IMR-90 (cell line): ENCODE measurements around the gene IGF2R. TPM values are rescaled to one million over a fixed set of nuclear protein-coding genes. Genes with fewer than 3 reads are reported as not detected.

ENCODE experiments used
- ATAC-seq: fragments of 200-7000 bp; cut with Tn5 transposase; 2 replicates; pipeline ENCODE4 v1.9.1; 2020; ENCODE audit warnings: low read depth, mild to moderate bottlenecking, moderate library complexity
- BruUV-seq: library from RNA; stranded (reverse); fragments of 400-500 nt; replicated peaks from 2 replicates; lab custom pipeline; 2021; lab: Mats Ljungman, UMichigan
- CTCF ChIA-PET: fragments of 300-600 bp; formaldehyde crosslinking; extraction: SDS; loops from one replicate; lab custom pipeline; 2021; ENCODE audit warnings: antibody characterized with exemption; lab: Yijun Ruan, JAX
- POLR2A ChIA-PET: fragments of 300-600 bp; sonication (Branson Sonifier 250); formaldehyde crosslinking; loops from one replicate; lab custom pipeline; 2022; ENCODE audit warnings: antibody characterized with exemption; ENCODE audit not compliant: unreplicated experiment; lab: Charles Lee
- DNase-seq: peaks from one replicate; pipeline ENCODE4 v3.0.0; 2013
- H2AFZ ChIP-seq: replicated peaks from 2 replicates; pipeline ENCODE3; 2013; ENCODE audit warnings: low read length, mild to moderate bottlenecking; ENCODE audit not compliant: poor library complexity
- H2AK5ac ChIP-seq: 2 replicates; pipeline ENCODE4 v1.6.1; 2013; ENCODE audit warnings: low read depth, low read length, inconsistent platforms
- H2AK9ac ChIP-seq: replicated peaks from 2 replicates; pipeline ENCODE3; 2013; ENCODE audit warnings: mild to moderate bottlenecking, low read depth, low read length, moderate library complexity; ENCODE audit not compliant: poor library complexity
- H2BK120ac ChIP-seq: 2 replicates; pipeline ENCODE4 v1.6.1; 2013; ENCODE audit warnings: low read depth, low read length, inconsistent platforms
- H2BK15ac ChIP-seq: 3 replicates; pipeline ENCODE4 v1.6.1; 2013; ENCODE audit warnings: low read depth, low read length, inconsistent platforms
- H2BK20ac ChIP-seq: 2 replicates; pipeline ENCODE4 v1.6.1; 2013; ENCODE audit warnings: low read depth, mild to moderate bottlenecking, inconsistent platforms, low read length, moderate library complexity
- H2BK5ac ChIP-seq: 2 replicates; pipeline ENCODE4 v1.6.1; 2013; ENCODE audit warnings: mild to moderate bottlenecking, low read depth, low read length, inconsistent platforms; ENCODE audit not compliant: poor library complexity, severe bottlenecking
- H3K14ac ChIP-seq: replicated peaks from 2 replicates; pipeline ENCODE4 v1.6.1; 2013; ENCODE audit warnings: low read depth, low read length, inconsistent platforms
- H3K18ac ChIP-seq: 2 replicates; pipeline ENCODE4 v1.6.1; 2013; ENCODE audit warnings: low read depth, low read length, control low read depth
- H3K23ac ChIP-seq: 2 replicates; pipeline ENCODE4 v1.6.1; 2013; ENCODE audit warnings: low read depth, low read length, inconsistent platforms
- H3K27ac ChIP-seq: 2 replicates; pipeline ENCODE4 v1.5.1; 2013; ENCODE audit warnings: mild to moderate bottlenecking, control low read depth, low read length; ENCODE audit not compliant: insufficient read depth
- H3K27me3 ChIP-seq: 2 replicates; pipeline ENCODE4 v1.6.1; 2013; ENCODE audit warnings: low read length; ENCODE audit not compliant: control insufficient read depth, insufficient read depth
- H3K36me3 ChIP-seq: 2 replicates; pipeline ENCODE4 v1.6.1; 2013; ENCODE audit warnings: low read length, mixed read lengths; ENCODE audit not compliant: control insufficient read depth, insufficient read depth
- H3K4ac ChIP-seq: 2 replicates; pipeline ENCODE4 v1.6.1; 2013; ENCODE audit warnings: low read depth, low read length, inconsistent platforms
- H3K4me1 ChIP-seq: 2 replicates; pipeline ENCODE4 v1.6.1; 2013; ENCODE audit warnings: low read length, mixed read lengths; ENCODE audit not compliant: control insufficient read depth, insufficient read depth
- H3K4me2 ChIP-seq: 2 replicates; pipeline ENCODE4 v1.6.1; 2013; ENCODE audit warnings: low read depth, mild to moderate bottlenecking, control low read depth, low read length, moderate library complexity
- H3K4me3 ChIP-seq: 2 replicates; pipeline ENCODE4 v1.5.1; 2013; ENCODE audit warnings: low read depth, mild to moderate bottlenecking, control low read depth, low read length, moderate library complexity; ENCODE audit not compliant: insufficient read depth
- H3K56ac ChIP-seq: 2 replicates; pipeline ENCODE4 v1.6.1; 2013; ENCODE audit warnings: low read length, inconsistent platforms; ENCODE audit not compliant: insufficient read depth; ENCODE audit errors: extremely low read depth
- H3K79me1 ChIP-seq, 2 experiments: 2 replicates each; pipeline ENCODE4 v1.6.1; 2013; ENCODE audit warnings: low read length in 2 of 2, inconsistent platforms in 1 of 2, low read depth in 1 of 2
- H3K9ac ChIP-seq: 2 replicates; pipeline ENCODE4 v1.6.1; 2013; ENCODE audit warnings: low read depth, low read length, control low read depth
- H3K9me1 ChIP-seq: 2 replicates; pipeline ENCODE4 v1.6.1; 2013; ENCODE audit warnings: low read length, inconsistent platforms; ENCODE audit not compliant: insufficient read depth
- H3K9me3 ChIP-seq: 2 replicates; pipeline ENCODE4 v1.6.1; 2013; ENCODE audit warnings: low read length; ENCODE audit not compliant: control insufficient read depth, insufficient read depth
- H4K20me1 ChIP-seq: 2 replicates; pipeline ENCODE4 v1.6.1; 2013; ENCODE audit warnings: low read length, inconsistent platforms; ENCODE audit not compliant: insufficient read depth
- H4K5ac ChIP-seq: 2 replicates; pipeline ENCODE4 v1.6.1; 2013; ENCODE audit warnings: mild to moderate bottlenecking, low read depth, low read length, control low read depth
- H4K8ac ChIP-seq, 2 experiments: 2 replicates each; pipeline ENCODE4 v1.6.1; 2013; ENCODE audit warnings: low read depth in 2 of 2, low read length in 2 of 2, control low read depth in 1 of 2, inconsistent platforms in 1 of 2
- H4K91ac ChIP-seq: 2 replicates; pipeline ENCODE4 v1.6.1; 2013; ENCODE audit warnings: low read depth, low read length, inconsistent platforms; ENCODE audit not compliant: insufficient read depth
- BHLHE40 ChIP-seq: fragments of 150-350 bp; IDR thresholded peaks from 2 replicates; pipeline ENCODE4 v1.6.1; 2016; ENCODE audit warnings: mild to moderate bottlenecking, low read depth, low read length
- CEBPB ChIP-seq: IDR thresholded peaks from 2 replicates; pipeline ENCODE4 v1.6.1; 2012; ENCODE audit warnings: low read depth, low read length, improper control_type of control experiment
- ELK1 ChIP-seq: fragments of 150-350 bp; IDR thresholded peaks from 2 replicates; pipeline ENCODE4 v1.6.1; 2016; ENCODE audit warnings: low read depth, mild to moderate bottlenecking, low read length, moderate library complexity, borderline replicate concordance
- FOS ChIP-seq: fragments of 150-350 bp; IDR thresholded peaks from 2 replicates; pipeline ENCODE4 v1.6.1; 2016; ENCODE audit warnings: low read depth, low read length
- MAFK ChIP-seq: IDR thresholded peaks from 2 replicates; pipeline ENCODE4 v1.6.1; 2012; ENCODE audit warnings: low read depth, low read length, improper control_type of control experiment
- MXI1 ChIP-seq: IDR thresholded peaks from 2 replicates; pipeline ENCODE4 v1.6.1; 2012; ENCODE audit warnings: low read depth, mild to moderate bottlenecking, low read length, moderate library complexity, borderline replicate concordance
- NFE2L2 ChIP-seq: fragments of 150-350 bp; IDR thresholded peaks from 2 replicates; pipeline ENCODE4 v1.6.1; 2016; ENCODE audit warnings: low read depth, mild to moderate bottlenecking, low read length
- POLR2A ChIP-seq: IDR thresholded peaks from 2 replicates; pipeline ENCODE4 v1.6.1; 2012; ENCODE audit warnings: mild to moderate bottlenecking, low read depth, low read length
- RAD21 ChIP-seq: IDR thresholded peaks from 2 replicates; pipeline ENCODE4 v1.6.1; 2012; ENCODE audit warnings: low read length, improper control_type of control experiment
- RCOR1 ChIP-seq: IDR thresholded peaks from 2 replicates; pipeline ENCODE4 v1.6.1; 2012; ENCODE audit warnings: mild to moderate bottlenecking, low read length, improper control_type of control experiment; ENCODE audit not compliant: insufficient replicate concordance
- RFX5 ChIP-seq: IDR thresholded peaks from 2 replicates; pipeline ENCODE4 v1.8.0; 2012; ENCODE audit warnings: low read depth, mild to moderate bottlenecking, low read length, moderate library complexity
- SMC3 ChIP-seq: fragments of 150-350 bp; IDR thresholded peaks from 2 replicates; pipeline ENCODE4 v1.6.1; 2016; ENCODE audit warnings: low read depth, mild to moderate bottlenecking, antibody characterized with exemption, low read length, moderate library complexity
- USF2 ChIP-seq: fragments of 150-350 bp; IDR thresholded peaks from 2 replicates; pipeline ENCODE4 v1.6.1; 2017; ENCODE audit warnings: mild to moderate bottlenecking, antibody characterized with exemption, low read length, low read depth
- WGBS, 2 experiments: methylation state at CpG; one replicate each; pipeline versions ENCODE4 v1.1.5 to v1.1.7; 2013; ENCODE audit warnings: missing lambda C conversion rate in 2 of 2; ENCODE audit not compliant: insufficient read length in 1 of 2; ENCODE audit errors: extremely low coverage in 2 of 2; 5-methylcytosine and 5-hydroxymethylcytosine counted together
- dilution Hi-C: fragments of 300-500 bp; cut with HindIII; formaldehyde crosslinking; loops from one replicate; pipeline ENCODE4 v1.14.3; 2018; ENCODE audit warnings: low sequenced_read_pairs; ENCODE audit not compliant: unreplicated experiment
- in situ Hi-C: fragments of 300-500 bp; cut with MboI; formaldehyde crosslinking; loops from 3 replicates; pipeline ENCODE4 v1.14.3; 2019; ENCODE audit warnings: low sequenced_read_pairs, inconsistent platforms, mixed read lengths
- intact Hi-C: fragments of 100-400 bp; cut with micrococcal nuclease; formaldehyde crosslinking; loops from 2 replicates; pipeline ENCODE4 v1.10.0; 2022
- polyA plus RNA-seq, 3 experiments: library from polyadenylated mRNA; depleted of rRNA; stranded (reverse); fragments of >200 nt; gene quantifications; 2 replicates each; pipeline ENCODE4 v1.2.3, GENCODE V29; 2012; ENCODE audit warnings: low replicate concordance in 1 of 3
- total RNA-seq: library from RNA; depleted of rRNA; stranded (reverse); fragments of >200 nt; gene quantifications from 2 replicates; pipeline ENCODE4 v1.2.3, GENCODE V29; 2012

The IGF2R gene
- total and polyA plus RNA-seq, 2 of the 4 experiments (the other 2 are of a cell fraction) = 33.2 to 41.4 TPM

- ChIA-PET POLR2A (no interaction called here), CTCF (no interaction called here)
- intact Hi-C loops = no loop called here
- no peak overlapping the region for H3K4me3 ChIP-seq
- in situ Hi-C loops = no loop called here
- no TSS peak for BruUV-seq
- no peak overlapping the region for H2BK15ac ChIP-seq
- H3K4me1 ChIP-seq = no peaks in the 10 kb centered on the region
- no peaks in the 10 kb centered on the region for H4K20me1 ChIP-seq
- TF ChIP-seq MAFK = no peak
- TF ChIP-seq BHLHE40 = no peak
- TF ChIP-seq CEBPB = no peak
- no peak for TF ChIP-seq NFE2L2
- no peak for TF ChIP-seq MXI1
- no peak for TF ChIP-seq RFX5
- TF ChIP-seq RCOR1 = no peak
- no peak for TF ChIP-seq SMC3
- TF ChIP-seq USF2 = no peak
- TF ChIP-seq RAD21 = no peak
- no peak for TF ChIP-seq POLR2A
- no peak for TF ChIP-seq ELK1
- no peak for TF ChIP-seq FOS
- no peak overlapping the region for H2AK9ac ChIP-seq
- H2AK5ac ChIP-seq = no peak overlapping the region
- no peaks in the 10 kb centered on the region for H3K27me3 ChIP-seq
- dilution Hi-C loops = no loop called here
- H3K56ac ChIP-seq = no peak overlapping the region
- no peak overlapping the region for H2AFZ ChIP-seq
- no peak overlapping the region for H2BK20ac ChIP-seq
- H3K23ac ChIP-seq = no peak overlapping the region
- no peak overlapping the region for H4K8ac ChIP-seq
- H3K14ac ChIP-seq = no peak overlapping the region
- WGBS, 2 experiments = 100% methylated on average over 2 of the region's 10 CpGs; no CpG with 5 or more reads in 1 of the 2 experiments
- H3K9me3 ChIP-seq = no peaks in the 10 kb centered on the region
- H3K9me1 ChIP-seq = no peaks in the 10 kb centered on the region
- no peak overlapping the region for H3K4me2 ChIP-seq
- peaks cover 70% of the 10 kb centered on the region for H3K36me3 ChIP-seq
- H3K79me1 ChIP-seq = no peaks in the 10 kb centered on the region; a peak in 1 of 4 replicates
- H3K18ac ChIP-seq = no peak overlapping the region
- no peak overlapping the region for H3K27ac ChIP-seq
- no peak overlapping the region for H2BK120ac ChIP-seq
- no peak overlapping the region for H4K91ac ChIP-seq
- H3K9ac ChIP-seq = no peak overlapping the region
- ATAC-seq (no peak), DNase-seq (no peak)
- H2BK5ac ChIP-seq = no peak overlapping the region
- no peak overlapping the region for H4K5ac ChIP-seq
- no peak overlapping the region for H3K4ac ChIP-seq
These were observed 98.7 kb downstream of the IGF2R start for GRCh38 chr6:160067564-160067963.
